Hematopoietic multipotent progenitor cell treated with erythropoietin and hydrocortisone succinate and interleukin-3 and kit ligand, for 8 days (in vitro differentiated cells): ENCODE data around the gene IRS1.

ENCODE experiments used
- DNase-seq: peaks from one replicate; pipeline ENCODE4 v3.0.0-alpha.2; 2015

IRS1 gene

GRCh38 chr2:226717719-226718118 is 81.9 kb downstream of the IRS1 start:
- DNase-seq = no peak

GRCh38 chr2:226716126-226716525 is 83.5 kb downstream of the IRS1 start:
- no peak for DNase-seq

- DNase-seq = no peak
These were observed 84.2 kb downstream of the IRS1 start for GRCh38 chr2:226715347-226715990.

- DNase-seq = no peak
These were observed 86.7 kb downstream of the IRS1 start for GRCh38 chr2:226712941-226713340.

- no peak for DNase-seq
These were observed 87.9 kb downstream of the IRS1 start for GRCh38 chr2:226711606-226712296.

GRCh38 chr2:226707499-226707898 is 92.1 kb downstream of the IRS1 start:
- DNase-seq = no peak

- no peak for DNase-seq
These were observed 93.7 kb downstream of the IRS1 start for GRCh38 chr2:226705965-226706364.

- DNase-seq = no peak
These were observed 94.3 kb downstream of the IRS1 start for GRCh38 chr2:226705133-226705886.

GRCh38 chr2:226703514-226703913 is 96.1 kb downstream of the IRS1 start:
- no peak for DNase-seq

GRCh38 chr2:226702376-226702775 is 97.2 kb downstream of the IRS1 start:
- no peak for DNase-seq

GRCh38 chr2:226701052-226701451 is 98.6 kb downstream of the IRS1 start:
- DNase-seq = no peak

- no peak for DNase-seq
These were observed 100.3 kb downstream of the IRS1 start for GRCh38 chr2:226699321-226699720.

- DNase-seq = no peak
These were observed 100.9 kb downstream of the IRS1 start for GRCh38 chr2:226698671-226699070.

- DNase-seq = no peak
These were observed 104.9 kb downstream of the IRS1 start for GRCh38 chr2:226694586-226695284.

- no peak for DNase-seq
These were observed 105.5 kb downstream of the IRS1 start for GRCh38 chr2:226694149-226694548.

- DNase-seq = no peak
These were observed 106.1 kb downstream of the IRS1 start for GRCh38 chr2:226693521-226693920.

- DNase-seq = no peak
These were observed 107.0 kb downstream of the IRS1 start for GRCh38 chr2:226692521-226693126.

- DNase-seq = no peak
These were observed 108.4 kb downstream of the IRS1 start for GRCh38 chr2:226691255-226691654.

GRCh38 chr2:226690461-226691024 is 109.1 kb downstream of the IRS1 start:
- DNase-seq = no peak

GRCh38 chr2:226687641-226688253 is 111.9 kb downstream of the IRS1 start:
- no peak for DNase-seq

GRCh38 chr2:226684563-226684959 is 115.1 kb downstream of the IRS1 start:
- DNase-seq = no peak

- DNase-seq = peak; percentile 85
These were observed 115.6 kb downstream of the IRS1 start for GRCh38 chr2:226683944-226684562.
